Measurements from ENCODE around the gene MBOAT2.
"Not testable (repeated sequence)": the region's sequence is repeated elsewhere in the genome, so short reads cannot be mapped to it uniquely, and the experiment has no call there.

Gene MBOAT2

DNA sequence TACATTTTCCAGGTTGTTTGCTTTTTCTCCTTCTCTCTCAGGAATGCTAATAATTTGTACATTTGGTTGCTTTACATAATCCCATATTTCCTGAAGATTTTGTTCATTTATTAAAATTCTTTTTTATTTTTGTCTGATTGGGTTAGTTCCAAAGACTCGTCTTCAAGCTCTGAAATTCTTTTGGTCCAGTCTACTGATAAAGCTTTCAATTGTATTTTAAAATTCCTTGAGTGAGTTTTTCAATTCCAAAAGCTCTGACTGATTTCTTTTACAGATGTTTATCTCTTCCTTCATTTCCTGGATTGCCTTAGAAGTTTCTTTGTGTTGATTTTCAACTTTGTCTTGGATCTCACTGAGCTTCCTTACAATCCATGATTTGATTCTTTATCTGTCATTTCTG lies 50.0 kb downstream of the MBOAT2 start:
- no peak for DNase-seq (ENCODE audit: low spot score)

DNA sequence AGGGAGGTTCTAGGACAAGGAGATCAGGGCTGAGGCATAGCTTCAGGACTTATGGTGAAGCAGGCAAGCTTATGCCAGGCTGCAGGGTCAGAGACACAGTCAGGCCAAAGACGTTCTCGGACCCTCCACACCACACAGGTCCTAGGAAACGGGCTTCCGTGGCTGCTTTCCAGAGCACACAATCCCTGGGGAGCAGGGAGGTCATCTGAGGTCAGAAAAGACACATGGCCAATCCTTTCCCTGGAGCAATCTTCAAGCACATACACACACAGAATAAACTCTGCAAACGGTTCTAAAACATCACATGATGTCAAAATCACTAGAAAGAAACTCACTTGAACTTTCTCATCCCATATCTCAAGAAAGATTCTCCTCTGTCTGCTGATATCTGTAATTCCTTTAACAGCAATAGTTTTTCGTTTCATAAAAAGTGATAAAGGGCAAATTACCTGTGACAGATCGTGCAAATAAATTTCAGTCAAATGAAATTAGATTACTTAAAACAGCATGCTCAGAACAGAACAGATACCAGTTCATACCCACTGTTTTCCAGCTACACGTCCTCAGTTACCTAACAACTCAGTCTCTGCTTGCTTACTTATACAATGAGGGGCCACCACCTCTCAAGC lies 63.9 kb downstream of the MBOAT2 start:
- DNase-seq (ENCODE audit: low spot score), result no peak

DNA sequence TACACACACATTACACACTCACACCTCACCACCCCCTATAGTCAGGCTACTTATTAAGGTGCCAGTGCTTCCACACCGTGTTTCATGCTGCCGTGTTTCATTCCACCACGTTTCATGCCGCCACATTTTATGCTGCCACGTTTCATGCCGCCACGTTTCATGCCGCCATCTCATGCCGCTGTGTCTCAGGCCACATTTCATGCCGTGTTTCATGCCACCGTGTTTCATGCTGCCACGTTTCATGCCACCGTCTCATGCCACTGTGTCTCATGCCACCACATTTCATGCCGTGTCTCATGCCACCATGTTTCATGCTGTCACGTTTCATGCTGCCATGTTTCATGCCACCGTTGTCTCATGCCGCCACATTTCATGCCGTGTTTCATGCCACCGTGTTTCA lies 65.1 kb downstream of the MBOAT2 start:
- no peak for DNase-seq (ENCODE audit: low spot score)

DNA sequence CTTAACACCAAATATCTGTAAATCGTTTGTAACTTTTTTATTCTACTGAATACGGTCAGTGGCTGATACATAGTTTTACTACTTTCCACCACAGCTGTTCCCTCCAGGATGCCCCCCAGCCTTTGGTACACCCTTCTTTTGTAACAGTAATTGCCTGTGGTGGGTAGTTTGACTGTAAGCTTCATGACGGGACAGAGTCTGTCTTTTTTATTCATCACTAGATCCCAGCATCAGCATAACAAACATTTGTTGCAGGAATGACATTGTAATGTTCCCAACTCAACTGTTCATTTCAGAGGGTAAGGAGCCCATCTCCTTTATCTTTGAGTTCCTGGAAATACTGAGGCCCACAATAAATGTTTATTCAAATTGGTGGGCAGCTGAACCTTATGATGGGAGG lies 67.5 kb downstream of the MBOAT2 start:
- no peak for DNase-seq (ENCODE audit: low spot score)

DNA sequence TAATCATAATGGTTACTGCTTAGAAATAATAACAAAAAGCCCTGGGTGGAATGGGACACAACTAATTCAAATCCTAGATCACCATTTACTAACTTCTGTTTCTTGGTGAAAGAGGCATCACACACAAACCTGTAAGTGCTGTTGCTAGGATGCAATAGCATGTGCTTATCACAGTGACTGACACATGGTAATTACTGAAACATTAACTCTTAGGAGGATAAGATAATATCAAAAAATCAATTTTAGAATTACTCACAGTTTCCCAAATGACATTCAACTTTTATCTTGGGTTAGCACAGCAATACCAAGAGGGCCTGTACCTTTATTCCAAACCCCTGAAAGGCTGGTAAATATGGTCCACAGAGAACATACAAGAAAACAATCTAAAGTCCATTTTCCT lies 69.1 kb downstream of the MBOAT2 start:
- DNase-seq (ENCODE audit: low spot score), result no peak

DNA sequence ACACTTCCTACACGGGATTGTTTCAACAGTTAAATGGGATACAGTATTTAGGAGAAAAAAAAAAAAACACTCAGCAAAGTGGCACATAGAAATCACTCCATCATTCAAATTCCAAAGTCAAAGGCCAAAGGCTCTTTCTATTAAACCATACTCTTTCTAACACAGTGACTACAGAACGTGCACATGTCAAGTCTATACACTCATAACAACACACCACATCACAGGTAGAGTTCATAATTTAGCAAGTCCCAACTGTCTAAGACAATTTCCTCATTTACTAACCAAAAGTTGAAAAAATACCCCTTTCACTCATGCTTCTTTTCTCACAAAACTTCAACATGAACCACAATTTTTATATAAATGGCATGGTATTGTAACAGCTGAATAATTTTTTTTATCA lies 70.8 kb downstream of the MBOAT2 start:
- DNase-seq (ENCODE audit: low spot score), result no peak

DNA sequence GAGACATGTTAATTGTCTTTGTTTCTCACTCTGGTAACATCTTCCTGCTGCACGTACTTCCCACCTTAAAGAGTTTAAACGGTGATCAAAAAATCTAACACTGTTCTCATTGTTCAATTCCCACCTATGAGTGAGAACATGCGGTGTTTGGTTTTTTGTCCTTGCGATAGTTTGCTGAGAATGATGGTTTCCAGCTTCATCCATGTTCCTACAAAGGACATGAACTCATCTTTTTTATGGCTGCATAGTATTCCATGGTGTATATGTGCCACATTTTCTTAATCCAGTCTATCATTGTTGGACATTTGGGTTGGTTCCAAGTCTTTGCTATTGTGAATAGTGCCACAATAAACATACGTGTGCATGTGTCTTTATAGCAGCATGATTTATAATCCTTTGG lies 73.3 kb downstream of the MBOAT2 start:
- DNase-seq (ENCODE audit: low spot score), result not testable (repeated sequence)

DNA sequence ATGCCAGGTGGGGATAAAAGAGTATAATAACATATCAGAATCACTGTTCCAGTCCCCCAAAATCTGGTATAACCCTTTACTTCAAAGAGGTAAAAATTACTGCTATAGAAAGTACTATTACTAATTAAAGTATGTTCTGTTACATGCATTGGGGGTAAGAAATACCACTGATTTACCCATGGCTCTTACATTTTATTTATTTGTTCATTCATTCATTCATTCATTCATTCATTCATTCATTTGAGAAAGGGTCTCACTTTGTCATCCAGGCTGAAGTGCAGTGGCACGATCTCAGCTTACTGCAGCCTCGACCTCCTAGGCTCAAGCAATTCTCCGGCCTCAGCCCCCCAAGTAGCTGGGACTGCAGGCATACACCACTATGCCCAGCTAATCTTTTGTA lies 74.4 kb downstream of the MBOAT2 start:
- no peak for DNase-seq (ENCODE audit: low spot score)

DNA sequence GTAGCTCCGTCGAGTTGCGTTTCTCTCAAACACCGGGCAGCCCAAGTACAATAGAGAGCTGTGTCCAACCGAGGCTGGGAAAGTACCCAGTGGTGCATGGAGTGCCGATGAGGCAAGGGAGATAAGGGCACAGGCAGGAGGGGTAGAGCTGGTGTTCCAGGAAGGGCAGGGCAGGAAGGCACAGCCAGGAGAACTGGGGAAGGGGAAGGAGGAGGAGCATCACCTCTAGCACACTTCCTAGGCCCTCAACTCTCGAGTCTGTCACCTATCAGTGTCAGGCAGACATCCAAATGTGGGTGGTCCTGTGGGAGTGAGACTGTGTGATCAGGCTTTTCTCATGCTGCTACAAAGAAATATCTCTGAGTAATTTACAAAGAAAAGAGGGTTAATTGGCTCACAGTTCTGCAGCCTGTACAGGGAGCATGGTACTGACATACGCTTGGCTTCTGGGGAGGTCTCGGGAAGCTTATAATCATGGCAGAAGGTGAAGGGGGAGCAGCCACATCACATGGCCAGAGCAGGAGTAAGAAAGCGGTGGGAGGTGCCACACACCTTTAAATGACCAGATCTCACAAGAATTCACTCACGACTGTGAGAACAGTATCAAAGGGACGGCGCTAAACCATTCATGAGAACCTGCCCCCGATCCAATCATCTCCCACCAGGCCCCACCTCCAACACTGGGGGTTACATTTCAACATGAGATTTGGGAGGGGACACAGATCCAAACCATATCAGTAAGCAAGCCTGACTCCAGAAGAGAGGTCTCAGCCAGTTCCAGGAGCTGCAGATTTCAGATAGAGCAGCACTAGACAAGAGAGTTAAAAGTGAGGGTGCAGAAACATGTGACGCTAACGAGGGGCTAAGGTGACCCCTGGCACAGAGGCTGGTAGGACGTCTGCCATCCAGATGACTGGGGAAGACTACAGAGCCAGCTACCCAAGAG lies 75.7 kb downstream of the MBOAT2 start:
- no peak for DNase-seq (ENCODE audit: low spot score)

DNA sequence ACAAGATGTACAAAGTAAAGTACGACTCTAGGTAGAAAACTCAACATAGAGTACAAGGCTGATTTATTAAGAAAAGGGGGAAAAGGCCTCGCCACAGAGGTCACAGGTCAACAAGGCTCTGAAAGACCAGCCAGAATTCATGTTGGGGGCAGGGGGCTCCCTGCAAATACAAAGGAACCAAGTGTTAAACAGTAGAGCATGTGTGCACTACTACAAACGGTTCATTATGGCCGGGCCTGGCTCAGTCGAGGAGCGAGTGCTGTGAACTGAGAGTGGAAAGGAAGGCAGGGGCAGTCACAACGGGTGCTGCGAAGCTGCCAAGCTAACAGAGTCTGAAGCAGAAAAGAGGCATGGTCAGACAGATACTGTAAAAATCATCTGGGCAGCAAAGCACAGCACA lies 77.1 kb downstream of the MBOAT2 start:
- DNase-seq (ENCODE audit: low spot score), result no peak

DNA sequence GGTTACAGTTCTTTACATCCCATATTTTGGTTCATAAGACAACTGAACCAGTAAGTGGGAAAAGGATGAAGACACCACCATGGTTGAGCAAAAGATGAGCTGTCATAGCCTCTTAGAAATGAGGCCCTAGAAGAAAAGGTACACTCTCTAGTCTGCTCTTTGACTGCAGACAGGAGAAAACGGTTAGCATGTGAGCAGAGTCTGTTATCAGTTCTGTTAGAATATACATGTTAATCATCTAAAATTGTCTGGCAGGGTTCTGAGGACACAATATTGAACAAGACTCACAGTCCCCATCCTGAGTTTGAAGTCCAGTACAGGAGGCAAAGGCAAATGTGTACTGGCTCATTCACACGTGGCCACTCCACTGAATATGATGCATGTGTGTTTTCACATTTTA lies 78.1 kb downstream of the MBOAT2 start:
- DNase-seq (ENCODE audit: low spot score), result no peak

DNA sequence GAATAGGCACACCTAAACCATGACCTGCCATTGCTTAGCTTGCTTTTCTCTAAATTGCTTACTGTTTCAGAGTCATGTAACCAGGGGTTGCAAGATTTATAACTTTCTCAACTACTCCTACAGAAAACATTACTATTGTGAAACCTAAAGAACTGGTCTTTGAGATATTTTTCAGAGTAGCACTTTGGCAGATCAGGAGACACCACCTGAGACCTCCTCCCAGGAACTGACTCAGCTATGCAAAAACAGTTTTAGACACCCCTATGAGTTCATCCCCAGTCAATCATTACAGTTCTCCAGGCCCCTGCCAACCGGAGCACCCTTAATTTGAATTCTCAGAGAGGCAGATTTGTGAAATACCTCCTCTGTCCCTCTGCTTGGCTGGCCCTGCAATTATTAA lies 80.3 kb downstream of the MBOAT2 start:
- no peak for DNase-seq (ENCODE audit: low spot score)

DNA sequence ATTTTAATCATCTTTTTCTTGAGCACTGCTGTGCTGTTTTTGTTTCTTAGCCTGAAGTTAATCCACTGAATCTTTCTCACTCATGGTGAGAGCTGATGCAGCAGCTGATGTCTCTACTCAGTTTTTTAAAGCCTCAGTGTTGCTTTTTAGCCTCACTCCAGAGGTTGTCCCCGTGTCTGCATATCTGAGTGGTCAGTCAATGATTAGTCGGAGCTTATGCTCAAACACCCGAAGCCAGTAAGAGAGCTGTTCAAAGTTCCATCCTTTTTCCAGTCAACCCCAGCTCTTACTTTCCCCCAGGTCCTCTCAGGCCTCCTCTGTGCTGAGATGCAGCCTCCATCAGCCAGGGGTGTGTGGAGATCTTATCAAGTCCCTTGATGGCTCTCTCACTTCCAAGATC lies 81.1 kb downstream of the MBOAT2 start:
- no peak for DNase-seq (ENCODE audit: low spot score)

DNA sequence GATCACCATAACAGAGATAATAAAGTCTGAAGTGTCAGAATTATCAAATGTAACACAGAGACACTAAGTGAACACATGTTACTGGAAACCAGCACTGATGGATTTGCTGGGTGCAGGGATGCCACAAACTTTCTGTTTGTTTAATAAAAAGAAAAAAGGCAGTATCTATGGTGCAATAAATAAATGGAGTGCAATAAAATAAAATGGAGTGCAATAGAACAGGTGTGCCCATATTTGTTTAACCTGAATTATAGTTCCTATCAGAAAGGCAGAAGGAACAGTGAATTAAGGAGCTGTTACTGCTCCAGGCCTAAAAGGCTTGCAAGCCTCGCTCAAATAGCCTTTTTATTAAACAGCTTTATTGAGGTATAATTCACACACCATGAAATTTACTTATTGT lies 85.1 kb downstream of the MBOAT2 start:
- no peak for DNase-seq (ENCODE audit: low spot score)

DNA sequence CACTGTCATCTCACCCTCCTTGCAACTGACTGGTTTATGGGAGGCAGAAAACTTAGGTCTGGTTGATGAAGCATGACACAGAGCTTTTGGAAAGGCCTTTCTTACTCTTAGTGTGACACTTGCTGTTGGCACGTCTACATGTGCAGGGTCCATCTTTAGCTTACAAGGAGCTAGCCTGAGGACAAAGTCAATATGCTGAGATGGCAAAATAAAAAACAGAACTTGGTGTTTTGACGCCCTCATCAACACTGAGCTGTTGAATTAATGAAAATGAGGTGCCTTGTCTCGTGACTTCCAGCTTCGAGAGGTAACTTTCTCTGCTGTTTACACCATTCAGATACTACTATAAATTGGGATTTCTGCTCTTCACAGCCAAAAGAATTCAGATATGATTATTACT lies 87.5 kb downstream of the MBOAT2 start:
- no peak for DNase-seq (ENCODE audit: low spot score)

DNA sequence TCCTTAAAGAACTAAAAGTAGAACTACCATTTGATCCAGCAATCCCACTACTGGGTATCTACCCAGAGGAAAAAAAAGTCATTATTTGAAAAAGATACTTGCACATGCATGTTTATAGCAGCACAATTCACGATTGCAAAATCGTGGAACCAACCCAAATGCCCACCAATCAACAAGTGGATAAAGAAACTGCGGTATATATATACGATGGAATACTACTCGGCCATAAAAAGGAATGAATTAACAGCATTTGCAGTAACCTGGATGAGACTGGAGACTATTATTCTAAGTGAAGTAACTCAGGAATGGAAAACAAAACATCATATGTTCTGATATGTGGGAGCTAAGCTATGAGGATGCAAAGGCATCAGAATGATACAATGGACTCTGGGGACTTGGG lies 89.7 kb downstream of the MBOAT2 start:
- DNase-seq (ENCODE audit: low spot score), result not testable (repeated sequence)

DNA sequence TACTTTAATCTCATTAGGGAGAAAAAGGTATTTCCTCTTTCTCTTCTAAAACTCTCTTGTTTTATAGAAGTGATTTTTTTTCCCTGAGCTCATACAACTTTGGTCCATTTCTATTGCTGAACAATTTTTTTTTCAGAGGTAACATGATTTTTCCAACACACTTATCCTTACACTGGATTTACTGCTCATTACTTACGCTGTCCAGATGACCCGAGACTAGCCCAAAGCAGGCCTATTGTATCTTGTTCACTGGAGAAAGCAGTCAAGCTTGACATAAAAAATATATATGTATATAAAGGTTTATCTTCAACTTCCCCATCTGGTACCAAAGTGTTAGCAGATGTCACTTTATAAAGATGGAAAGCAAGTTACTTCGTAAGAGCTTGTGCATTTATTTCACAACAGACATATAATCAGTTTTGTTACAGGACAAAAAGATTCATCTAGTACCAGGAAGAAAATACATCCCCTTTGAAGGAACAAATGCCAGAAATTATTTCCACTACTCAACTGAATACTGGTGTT lies 95.7 kb downstream of the MBOAT2 start:
- no peak for DNase-seq (ENCODE audit: low spot score)

DNA sequence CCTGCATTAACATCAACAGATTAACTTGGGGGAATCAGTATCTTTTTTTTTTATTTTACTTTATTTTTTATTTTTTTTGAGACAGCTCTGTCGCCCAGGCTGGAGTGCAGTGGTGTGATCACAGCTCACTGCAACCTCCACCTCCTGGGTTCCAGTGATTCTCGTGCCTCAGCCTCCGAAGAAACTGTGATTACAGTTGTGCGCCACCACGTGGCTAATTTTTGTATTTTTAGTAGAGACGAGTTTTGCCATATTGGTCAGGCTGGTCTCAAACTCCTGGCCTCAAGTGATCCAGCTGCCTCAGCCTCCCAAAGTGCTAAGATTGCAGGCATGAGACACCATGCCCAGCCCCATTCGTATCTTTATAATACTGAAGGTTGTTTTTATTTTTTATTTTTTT lies 99.6 kb downstream of the MBOAT2 start:
- not testable (repeated sequence) for DNase-seq (ENCODE audit: low spot score)

DNA sequence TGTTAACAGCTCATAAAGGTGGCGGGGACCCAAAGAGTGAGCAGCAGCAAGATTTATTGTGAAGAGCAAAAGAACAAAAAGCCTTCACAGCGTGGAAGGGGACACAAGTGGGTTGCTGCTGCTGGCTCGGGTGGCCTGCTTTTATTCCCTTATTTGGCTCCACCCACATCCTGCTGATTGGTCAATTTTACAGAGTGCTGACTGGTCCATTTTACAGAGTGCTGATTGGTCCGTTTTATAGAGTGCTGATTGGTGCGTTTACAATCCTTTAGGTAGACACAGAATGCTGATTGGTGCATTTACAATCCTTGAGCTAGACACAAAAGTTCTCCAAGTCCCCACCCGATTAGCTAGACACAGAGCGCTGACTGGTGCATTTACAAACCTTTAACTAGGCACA lies 100.7 kb downstream of the MBOAT2 start:
- not testable (repeated sequence) for DNase-seq (ENCODE audit: low spot score)

DNA sequence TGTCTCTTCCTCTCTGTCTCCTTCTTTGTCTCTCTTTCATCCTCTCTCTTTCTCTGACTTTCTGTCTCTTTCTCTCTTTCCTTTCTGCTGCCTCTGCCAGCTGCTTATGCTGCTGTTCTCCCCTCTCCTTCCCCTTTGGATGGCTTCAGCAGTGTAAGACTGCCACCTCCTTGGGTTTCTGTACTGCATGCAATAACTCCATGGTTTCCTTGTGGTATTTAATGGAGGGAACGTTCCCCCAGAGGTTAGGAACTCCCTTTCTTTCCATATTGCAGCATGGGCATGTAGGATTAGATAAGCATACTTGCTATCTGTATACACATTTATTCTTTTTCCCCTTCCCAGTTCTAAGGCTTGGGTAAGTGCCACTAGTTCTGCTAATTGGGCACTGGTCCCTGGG lies 106.3 kb downstream of the MBOAT2 start:
- DNase-seq (ENCODE audit: low spot score), result not testable (repeated sequence)

DNA sequence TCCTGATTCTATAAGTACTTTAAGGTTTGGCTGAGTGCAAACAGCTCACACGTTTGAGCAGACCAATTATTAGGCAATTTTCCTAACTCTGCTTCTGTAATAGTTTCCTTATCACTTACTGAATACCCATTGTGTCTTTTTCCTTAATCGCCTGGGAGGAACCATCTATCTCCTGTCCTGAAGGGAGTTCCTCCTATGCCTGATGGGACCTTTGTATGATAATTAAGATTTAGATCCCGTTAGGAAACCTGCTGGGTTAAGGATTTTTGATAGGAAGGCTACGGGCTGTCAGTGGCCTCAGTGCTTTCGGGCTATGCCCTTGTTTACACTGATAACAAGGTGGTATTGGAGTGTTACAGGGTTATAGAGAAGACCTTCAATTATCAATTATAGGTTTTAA lies 106.8 kb downstream of the MBOAT2 start:
- DNase-seq (ENCODE audit: low spot score), result not testable (repeated sequence)

DNA sequence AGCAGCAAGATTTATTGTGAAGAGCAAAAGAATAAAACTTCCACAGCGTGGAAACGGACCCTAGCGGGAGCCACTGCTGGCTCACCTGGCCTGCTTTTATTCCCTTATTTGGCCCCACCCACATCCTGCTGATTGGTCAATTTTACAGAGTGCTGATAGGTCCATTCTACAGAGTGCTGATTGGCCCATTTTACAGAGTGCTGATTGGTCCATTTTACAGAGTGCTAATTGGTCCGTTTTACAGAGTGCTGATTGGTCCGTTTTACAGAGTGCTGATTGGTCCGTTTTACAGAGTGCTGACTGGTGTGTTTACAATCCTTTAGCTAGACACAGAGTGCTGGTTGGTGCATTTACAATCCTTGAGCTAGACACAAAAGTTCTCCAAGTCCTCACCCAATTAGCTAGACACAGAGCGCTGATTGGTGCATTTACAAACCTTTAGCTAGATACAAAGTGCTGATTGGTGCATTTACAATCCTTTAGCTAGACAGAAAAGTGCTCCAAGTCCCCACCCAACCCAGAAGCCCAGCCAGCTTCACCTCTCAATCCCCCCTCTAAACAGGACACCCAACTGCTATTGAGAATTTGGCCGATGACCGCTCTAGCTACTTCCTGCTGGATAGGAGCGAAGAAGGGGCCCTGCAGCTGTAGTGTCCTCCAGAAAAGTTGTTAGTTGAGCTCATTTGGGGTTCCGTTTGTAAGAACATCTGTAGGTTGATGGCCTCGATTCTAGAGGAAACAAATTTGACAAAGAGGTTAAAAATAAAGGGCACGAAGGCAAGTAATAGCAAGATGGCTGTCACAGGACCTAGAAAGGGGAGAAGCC lies 108.2 kb downstream of the MBOAT2 start:
- not testable (repeated sequence) for DNase-seq (ENCODE audit: low spot score)

Measured in HuH-7 (cell line).